NCI-H526 (cell line): ENCODE measurements around the gene DCAF8.

ENCODE experiments used
- DNase-seq, 2 experiments: peaks; one replicate each; lab custom pipeline; 2025; lab: John Stamatoyannopoulos, UW

Gene DCAF8

GRCh38 chr1:160226623-160227022 is 35.7 kb downstream of the DCAF8 start:
- DNase-seq, result no peak

DNA sequence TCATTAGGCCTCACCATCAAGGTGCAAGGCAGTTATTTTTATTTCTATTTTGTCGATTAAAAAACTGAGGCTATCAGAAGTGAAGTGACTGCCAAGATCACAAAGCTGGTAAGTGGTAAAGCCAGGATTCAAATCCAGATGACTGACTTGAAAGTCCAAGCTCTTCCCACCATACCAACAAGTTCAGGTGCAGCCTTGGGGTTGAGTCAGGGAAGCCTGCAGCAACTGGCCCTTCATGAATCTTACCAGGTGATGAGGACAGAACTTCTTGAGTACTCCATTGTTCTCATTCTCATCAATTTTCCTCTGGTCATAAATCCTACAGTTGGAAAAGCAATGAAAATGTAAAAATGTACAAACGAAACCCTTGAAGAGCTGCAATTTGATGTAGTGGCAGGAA is 37.0 kb downstream of the DCAF8 start:
- no peak for DNase-seq

DNA sequence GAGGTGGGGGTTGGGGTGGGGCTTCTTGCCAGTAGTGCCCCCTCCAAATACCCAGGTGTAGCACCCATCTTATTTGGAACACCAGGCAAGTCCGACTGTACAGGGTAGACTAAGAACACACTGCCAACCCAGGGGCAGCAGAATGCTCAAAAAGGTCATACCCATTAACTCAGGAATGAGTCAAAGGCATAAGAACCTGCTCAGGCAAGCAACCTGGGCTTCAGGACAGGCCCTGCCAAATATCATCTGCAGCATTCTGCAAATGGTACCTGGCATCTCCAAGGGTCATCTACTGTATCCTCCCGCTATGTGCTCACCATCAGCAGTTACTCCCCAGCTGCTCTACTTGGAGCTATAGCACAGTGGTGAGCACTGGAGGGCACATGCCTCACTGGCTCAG is 37.7 kb downstream of the DCAF8 start:
- no peak for DNase-seq

DNA sequence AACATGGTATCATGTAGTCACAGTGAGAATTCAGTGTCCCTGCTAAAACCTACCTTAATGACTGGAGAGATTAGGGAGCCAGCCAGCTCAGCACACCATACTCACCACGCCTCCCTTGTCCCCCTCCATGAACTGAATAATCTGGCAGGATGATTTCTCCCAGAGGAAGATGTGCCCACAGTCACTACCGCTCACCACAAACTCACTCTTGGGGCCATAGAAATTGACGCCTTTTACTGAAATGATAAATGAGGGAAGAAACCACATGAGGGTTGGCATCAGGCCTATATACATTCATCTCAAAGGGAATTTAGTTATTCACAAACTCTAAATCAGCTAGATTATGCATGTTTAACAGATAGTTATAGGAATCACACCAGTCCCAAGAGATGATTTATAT is 39.8 kb downstream of the DCAF8 start:
- DNase-seq, result no peak

GRCh38 chr1:160221089-160221488 is 41.3 kb downstream of the DCAF8 start:
- no peak for DNase-seq

- no peak for DNase-seq
Measured at GRCh38 chr1:160220301-160220700, 42.0 kb downstream of the DCAF8 start.

- DNase-seq, result peak; percentile 16 to 57
Measured at GRCh38 chr1:160219062-160219929, 43.1 kb downstream of the DCAF8 start.

DNA sequence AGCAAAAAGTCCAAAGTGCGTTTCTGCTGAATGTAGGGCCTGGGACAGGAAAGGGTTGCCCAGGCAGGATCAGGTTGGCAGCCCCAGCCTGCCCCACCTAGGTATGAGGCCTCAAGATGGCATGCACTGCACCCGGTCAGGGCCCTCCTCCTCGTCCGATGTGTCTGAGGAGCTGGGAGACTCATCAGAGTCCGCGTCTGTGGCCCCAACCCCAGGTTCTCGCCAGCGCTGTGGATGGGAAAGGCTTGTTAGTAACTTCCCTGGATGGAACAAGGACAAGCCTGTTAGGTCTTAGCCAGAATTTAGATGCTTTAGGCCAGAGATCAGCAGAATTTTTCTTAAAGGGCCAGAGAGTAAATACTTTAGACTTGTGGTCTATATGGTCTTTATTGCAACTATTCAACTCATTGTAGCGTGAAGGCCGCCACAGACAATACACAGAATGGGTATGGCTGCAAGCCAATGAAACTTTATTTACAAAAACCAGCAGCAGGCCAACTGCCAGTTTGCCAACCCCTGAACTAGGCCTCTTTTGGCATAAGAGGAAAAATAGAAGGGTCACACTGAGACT is 44.8 kb downstream of the DCAF8 start:
- no peak for DNase-seq

GRCh38 chr1:160216301-160216700 is 46.0 kb downstream of the DCAF8 start:
- DNase-seq, result no peak

DNA sequence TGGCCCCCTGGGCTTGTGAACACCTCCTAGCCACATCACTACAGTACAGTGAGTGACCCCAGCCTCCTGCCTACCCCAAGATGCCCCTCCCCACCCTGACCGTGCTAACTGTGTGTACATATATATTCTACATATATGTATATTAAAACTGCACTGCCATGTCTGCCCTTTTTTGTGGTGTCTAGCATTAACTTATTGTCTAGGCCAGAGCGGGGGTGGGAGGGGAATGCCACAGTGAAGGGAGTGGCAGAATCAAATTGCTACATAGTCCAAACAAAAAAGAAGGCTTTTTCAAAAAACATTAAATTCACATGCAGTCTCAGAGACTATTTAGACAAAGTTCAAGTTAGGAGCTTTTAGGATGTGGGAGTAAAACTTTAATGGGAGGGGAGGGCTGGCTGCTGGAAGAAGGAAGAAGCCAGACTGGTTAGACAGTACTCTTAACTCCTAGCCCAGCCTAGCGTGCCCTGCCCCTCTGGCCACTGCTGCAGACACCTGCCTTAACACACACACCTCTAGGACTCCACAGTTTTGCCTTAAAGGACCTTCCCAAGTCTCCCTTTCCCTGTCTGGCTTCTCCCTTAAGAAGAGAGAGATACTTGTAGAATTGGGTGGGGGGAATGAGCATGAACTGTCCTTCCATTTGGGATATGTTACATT is 47.7 kb downstream of the DCAF8 start:
- DNase-seq, result no peak

- no peak for DNase-seq
Measured at GRCh38 chr1:160211046-160211790, 51.1 kb downstream of the DCAF8 start.

GRCh38 chr1:160210561-160210960 is 51.8 kb downstream of the DCAF8 start:
- no peak for DNase-seq

DNA sequence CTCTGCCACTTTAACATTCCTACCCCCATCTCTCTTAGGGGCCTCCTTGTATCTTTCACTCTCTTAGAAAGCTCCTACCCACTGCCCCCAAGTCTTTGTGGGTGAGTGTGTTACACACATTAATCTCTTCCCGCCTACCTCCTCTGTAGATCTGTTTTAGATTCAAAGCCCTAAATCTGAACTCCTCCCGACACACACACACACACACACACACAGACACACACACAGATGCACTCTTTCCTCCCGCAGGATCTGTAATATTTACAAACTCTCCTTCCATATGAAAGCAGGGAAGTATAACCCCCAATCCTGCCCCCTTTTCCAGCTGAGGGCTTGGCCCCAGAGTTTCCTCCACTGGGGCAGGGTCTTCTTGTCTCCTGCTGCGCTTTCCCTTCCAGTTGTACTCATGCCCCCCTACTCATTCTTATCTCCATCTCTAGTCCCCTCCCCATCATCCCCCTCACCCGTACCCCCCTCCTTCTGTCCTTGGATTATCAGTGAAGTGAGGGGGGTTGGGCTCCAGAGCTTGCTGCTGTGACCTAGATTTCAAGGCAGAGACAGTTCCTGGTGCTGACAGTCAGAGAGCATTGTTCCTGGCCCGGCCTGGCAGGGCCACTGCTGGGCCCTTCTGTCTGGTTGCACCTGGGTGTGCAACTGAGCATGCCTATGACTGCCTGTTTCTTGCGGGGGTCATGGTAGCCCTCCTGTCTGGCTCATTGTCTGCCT is 52.9 kb downstream of the DCAF8 start:
- DNase-seq, result no peak

DNA sequence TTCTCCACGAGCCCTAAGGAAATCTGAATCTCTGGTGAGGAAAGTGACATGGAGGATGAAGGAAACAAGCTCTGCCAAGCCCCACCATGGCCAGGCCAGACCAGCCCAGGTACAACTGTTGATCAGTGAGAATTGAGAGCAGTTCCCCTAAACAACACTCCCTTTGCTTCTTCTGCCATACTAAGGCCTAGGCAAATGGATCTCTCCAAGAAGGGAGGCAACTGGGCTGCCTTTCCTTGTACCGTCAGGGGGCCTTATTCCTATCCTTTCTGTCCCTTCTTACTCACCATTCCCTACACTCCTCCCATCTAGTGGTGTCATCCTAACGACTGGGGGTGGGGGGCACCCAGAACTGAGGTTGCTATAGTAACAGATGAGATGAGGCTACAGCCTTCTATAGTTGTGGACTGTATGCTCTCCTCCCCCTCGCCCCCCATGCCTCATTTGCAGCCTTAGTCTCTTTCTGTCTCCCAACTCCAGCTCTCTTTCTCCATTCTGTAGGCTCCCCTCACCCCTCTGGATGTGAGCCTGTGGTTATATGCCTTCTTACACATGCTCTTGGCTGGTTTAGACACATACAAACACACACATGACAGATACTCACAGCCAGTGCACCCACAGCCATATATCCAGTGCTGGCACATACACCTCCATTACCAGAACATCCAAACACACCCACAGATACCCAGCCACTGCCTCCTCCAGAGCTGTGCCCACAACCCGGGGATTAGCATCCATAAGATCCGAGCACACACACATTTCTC is 53.6 kb downstream of the DCAF8 start:
- DNase-seq, result no peak

DNA sequence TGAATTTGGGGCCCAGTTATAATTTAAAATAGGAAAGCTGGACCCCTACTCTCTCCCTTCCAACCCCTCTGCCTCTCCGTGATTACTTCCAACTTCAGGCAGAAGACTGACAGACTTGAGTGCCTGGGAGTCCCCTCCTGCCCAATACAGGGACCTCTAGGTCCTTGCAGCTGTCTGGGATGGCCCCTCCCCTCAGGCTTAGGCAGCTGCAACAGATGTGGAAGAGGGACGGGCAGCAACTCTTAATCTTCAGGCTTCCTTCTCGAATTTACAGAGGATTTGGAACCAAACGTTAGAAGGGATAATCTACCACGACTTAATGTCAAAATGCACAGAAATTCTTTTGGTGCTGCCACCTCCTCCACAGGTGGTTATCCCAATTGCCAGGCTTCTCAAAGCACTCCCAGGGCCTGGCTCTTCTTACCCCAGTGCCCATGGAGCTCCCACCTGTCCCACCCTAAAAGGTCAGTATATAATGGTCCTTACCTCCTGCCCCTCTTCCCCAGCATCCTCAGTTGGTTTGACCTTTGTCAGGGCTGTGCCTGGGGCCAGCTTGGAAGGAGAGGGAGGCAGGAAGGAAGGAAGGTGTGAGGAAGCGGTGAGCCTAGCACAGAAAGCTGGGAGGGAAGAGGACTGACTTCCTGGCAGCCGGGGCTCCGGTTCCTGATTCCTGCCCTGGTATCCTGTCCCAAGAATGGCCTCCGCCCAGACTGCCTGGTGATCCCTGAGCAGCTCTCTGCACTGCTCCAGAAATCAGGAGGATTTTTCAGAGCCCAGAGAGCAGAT is 54.4 kb downstream of the DCAF8 start:
- no peak for DNase-seq

DNA sequence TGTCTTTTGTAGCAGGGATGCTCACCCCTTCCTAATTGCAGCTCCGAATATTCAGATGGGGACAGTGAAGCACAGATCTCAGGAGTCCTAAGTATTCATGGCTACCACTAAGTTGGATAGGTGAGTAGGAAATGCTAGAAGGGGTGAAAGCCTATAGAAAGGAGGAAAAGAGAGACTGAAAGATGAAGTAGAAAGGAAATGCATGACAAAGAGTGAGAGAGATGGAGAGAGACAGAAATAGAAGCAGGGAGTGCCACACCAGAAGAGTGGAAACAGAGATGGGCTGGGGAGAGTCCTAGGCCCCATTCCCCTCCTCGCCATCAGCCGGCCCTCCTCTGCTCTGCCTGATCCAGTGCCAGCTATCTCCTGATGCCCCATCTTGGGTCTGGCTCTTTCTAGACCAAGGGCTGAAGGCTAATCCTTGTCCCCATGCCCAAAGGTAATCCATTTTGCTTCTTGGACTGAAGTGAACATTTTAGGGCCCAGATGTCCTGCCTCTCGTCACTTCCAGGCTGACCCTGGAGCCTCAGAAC is 55.2 kb downstream of the DCAF8 start:
- no peak for DNase-seq

DNA sequence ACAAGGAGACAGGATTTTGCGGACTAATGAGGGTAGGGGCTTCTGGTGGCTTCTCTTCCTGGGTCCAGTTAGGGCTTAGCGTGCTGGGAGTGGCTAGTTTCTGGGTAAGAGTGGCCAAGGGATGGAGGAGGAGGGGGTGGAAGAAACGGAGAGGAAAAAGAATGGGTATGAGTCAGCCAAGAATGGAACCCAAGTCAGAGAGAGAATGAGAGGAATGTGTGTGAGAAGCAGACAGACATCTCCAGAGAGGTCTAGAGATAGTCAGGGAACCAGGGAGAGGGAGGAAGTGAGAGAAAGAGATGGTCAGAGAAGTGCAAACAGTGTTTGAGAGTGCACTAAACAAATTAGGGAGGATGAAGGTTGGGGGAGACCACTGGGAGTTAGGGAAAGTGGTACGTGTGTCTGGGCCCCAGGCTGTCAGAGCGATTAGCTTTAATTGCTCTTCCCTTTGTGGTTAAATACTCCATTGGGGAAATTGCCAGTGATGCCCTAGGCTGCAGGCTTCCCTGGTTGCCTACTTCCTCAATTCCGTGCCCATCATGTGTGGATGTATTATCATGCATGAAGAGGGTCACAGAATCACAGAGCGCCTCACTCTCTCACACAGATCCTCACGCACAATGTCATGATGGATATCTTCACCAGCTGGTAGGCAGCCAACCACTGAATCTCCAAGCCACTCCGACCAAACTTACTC is 55.8 kb downstream of the DCAF8 start:
- no peak for DNase-seq

- DNase-seq, result peak in 1 of 2 experiments; percentile 69
Measured at GRCh38 chr1:160206036-160206389, 56.3 kb downstream of the DCAF8 start.
